PC-9 (cell line): Measurements from ENCODE around the gene DIDO1. TPM values are rescaled to one million over a fixed set of nuclear protein-coding genes. Genes with fewer than 3 reads are reported as not detected.

Experiments
- BruUV-seq: library from RNA; stranded (reverse); fragments of 400-500 nt; replicated peaks from 2 replicates; lab custom pipeline; 2021; lab: Mats Ljungman, UMichigan
- CTCF ChIA-PET: fragments of 300-600 bp; sonication (Branson Sonifier 250); formaldehyde crosslinking; loops from one replicate; lab custom pipeline; 2022; ENCODE audit warnings: antibody characterized with exemption; lab: Charles Lee
- POLR2A ChIA-PET: fragments of 300-600 bp; sonication (Branson Sonifier 250); formaldehyde crosslinking; loops from one replicate; lab custom pipeline; 2022; ENCODE audit warnings: antibody characterized with exemption; ENCODE audit not compliant: unreplicated experiment; lab: Charles Lee
- DNase-seq, 2 experiments: peaks; one replicate each; pipeline versions ENCODE4 v3.0.0 to v3.0.0-alpha.2; 2015 to 2022; ENCODE audit warnings: mixed read lengths in 1 of 2
- H2AFZ ChIP-seq: fragments of 200-600 bp; sonication (generic); 2 replicates; pipeline ENCODE4 v1.8.1; 2017; ENCODE audit warnings: antibody characterized with exemption
- H3F3A ChIP-seq: fragments of 200-600 bp; sonication (generic); 2 replicates; pipeline ENCODE4 v1.8.1; 2017; ENCODE audit warnings: antibody characterized with exemption, mild to moderate bottlenecking, low read depth; ENCODE audit not compliant: insufficient read depth
- H3K27ac ChIP-seq: fragments of 200-600 bp; sonication (generic); 2 replicates; pipeline ENCODE4 v1.6.1; 2016; ENCODE audit warnings: mixed run types
- H3K27me3 ChIP-seq: fragments of 200-600 bp; sonication (generic); 2 replicates; pipeline ENCODE4 v1.6.1; 2016; ENCODE audit warnings: low read depth, mixed run types; ENCODE audit not compliant: insufficient read depth
- H3K36me3 ChIP-seq: fragments of 200-600 bp; sonication (generic); 2 replicates; pipeline ENCODE4 v1.6.1; 2016; ENCODE audit warnings: low read depth, mixed run types
- H3K4me1 ChIP-seq: fragments of 200-600 bp; sonication (generic); replicated peaks from 2 replicates; pipeline ENCODE4 v1.6.1; 2016; ENCODE audit warnings: mixed run types; ENCODE audit not compliant: insufficient read depth
- H3K4me2 ChIP-seq: fragments of 200-600 bp; sonication (generic); 2 replicates; pipeline ENCODE4 v1.6.1; 2017; ENCODE audit warnings: mixed run types
- H3K4me3 ChIP-seq: fragments of 200-600 bp; sonication (generic); 2 replicates; pipeline ENCODE4 v1.6.1; 2016; ENCODE audit warnings: mixed run types
- H3K79me2 ChIP-seq: fragments of 200-600 bp; sonication (generic); 2 replicates; pipeline ENCODE4 v1.6.1; 2017; ENCODE audit warnings: low read depth, mixed run types
- H3K9me2 ChIP-seq: fragments of 200-600 bp; sonication (generic); 2 replicates; pipeline ENCODE4 v1.8.1; 2017; ENCODE audit warnings: mild to moderate bottlenecking; ENCODE audit not compliant: insufficient read depth
- H3K9me3 ChIP-seq: fragments of 200-600 bp; sonication (generic); 2 replicates; pipeline ENCODE4 v1.8.1; 2016; ENCODE audit warnings: low read depth; ENCODE audit not compliant: insufficient read depth
- H4K20me1 ChIP-seq: fragments of 200-600 bp; sonication (generic); 2 replicates; pipeline ENCODE4 v1.8.1; 2017; ENCODE audit not compliant: insufficient read depth
- CTCF ChIP-seq: fragments of 200-600 bp; sonication (generic); conservative IDR thresholded peaks from 2 replicates; pipeline ENCODE4 v1.6.1; 2017; ENCODE audit warnings: mixed run types, antibody characterized with exemption, mild to moderate bottlenecking, moderate library complexity
- EZH2 ChIP-seq: fragments of 200-600 bp; sonication (generic); IDR thresholded peaks from 2 replicates; pipeline ENCODE4 v1.8.0; 2017; ENCODE audit warnings: antibody characterized with exemption, low read depth
- intact Hi-C: fragments of 100-400 bp; cut with micrococcal nuclease; formaldehyde crosslinking; loops from one replicate; pipeline ENCODE4 v1.10.0; 2022; ENCODE audit not compliant: unreplicated experiment
- total RNA-seq: library from RNA; stranded (reverse); gene quantifications from 2 replicates; pipeline ENCODE4 v1.2.3, GENCODE V29; 2021

Gene DIDO1
- total RNA-seq, 1 experiment from 2014 or later = 61.4 TPM

DNA sequence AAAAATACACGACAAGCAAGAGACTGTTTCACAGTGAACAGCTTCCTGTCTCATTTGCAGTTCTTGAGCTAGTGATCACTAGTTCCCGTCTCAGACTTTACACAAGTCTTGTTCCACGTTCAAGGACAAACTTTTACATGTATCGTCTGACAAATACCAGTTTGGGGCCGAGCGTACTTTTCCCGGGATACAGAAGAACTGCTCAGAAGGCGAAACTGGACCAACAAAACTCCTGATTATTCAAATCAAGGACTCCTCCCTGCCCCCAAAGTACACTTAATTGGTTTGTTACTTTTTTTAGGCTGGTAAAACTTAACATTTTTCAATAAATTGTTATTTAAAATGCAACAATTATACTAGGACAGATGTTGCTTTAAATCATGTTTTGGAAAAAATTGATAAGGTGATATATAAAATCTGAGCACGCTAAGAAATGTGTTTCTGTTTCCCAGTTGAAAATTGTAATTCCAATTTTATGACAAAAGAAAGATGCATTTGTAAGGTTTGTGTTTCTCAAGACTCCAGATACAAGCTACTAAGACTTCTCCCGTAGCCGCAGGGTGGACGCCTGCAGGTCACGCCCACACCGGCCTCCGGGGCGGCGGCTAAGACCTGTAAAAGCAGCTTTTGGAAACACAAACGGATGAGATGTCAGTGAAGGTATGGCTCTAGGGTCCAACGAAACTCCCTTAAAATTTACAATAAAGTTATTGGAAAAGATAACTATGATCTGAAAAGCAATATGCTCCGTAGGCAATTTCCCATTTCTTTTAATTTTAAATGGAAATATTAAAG lies 47.9 kb downstream of the DIDO1 start:
- no peaks in the 10 kb centered on the region for H3K9me3 ChIP-seq
- intact Hi-C loops = no loop called here
- DNase-seq = no peak
- no peak overlapping the region for H2AFZ ChIP-seq
- H3K36me3 ChIP-seq = no peaks in the 10 kb centered on the region
- no peak for TF ChIP-seq CTCF
- POLR2A ChIA-PET = interaction anchor here (0.8 kb wide), 1 partner anchor 122 kb away, joined by 5 read pairs; no protein-coding TSS in a partner anchor
- H3F3A ChIP-seq = peaks cover 44% of the 10 kb centered on the region
- no peak overlapping the region for H3K4me3 ChIP-seq
- no peaks in the 10 kb centered on the region; the same call in none of the 2 replicates for H4K20me1 ChIP-seq
- H3K79me2 ChIP-seq = no peaks in the 10 kb centered on the region
- no peak overlapping the region for H3K27ac ChIP-seq
- no TSS peak for BruUV-seq
- H3K27me3 ChIP-seq = no peaks in the 10 kb centered on the region
- H3K9me2 ChIP-seq = no peaks in the 10 kb centered on the region
- H3K4me2 ChIP-seq = no peak overlapping the region
- peaks cover 9% of the 10 kb centered on the region for H3K4me1 ChIP-seq
- CTCF ChIA-PET = no interaction called here

- no peaks in the 10 kb centered on the region for H3K9me3 ChIP-seq
- no peak overlapping the region for H3K27ac ChIP-seq
- BruUV-seq = no TSS peak
- peak in 1 of 2 experiments; percentile 10 for DNase-seq
- H2AFZ ChIP-seq = no peak overlapping the region
- no peaks in the 10 kb centered on the region; the same call in none of the 2 replicates for H4K20me1 ChIP-seq
- H3K9me2 ChIP-seq = no peaks in the 10 kb centered on the region
- intact Hi-C loops = no loop called here
- no peaks in the 10 kb centered on the region for H3K36me3 ChIP-seq
- H3F3A ChIP-seq = peaks cover 45% of the 10 kb centered on the region
- H3K79me2 ChIP-seq = no peaks in the 10 kb centered on the region
- H3K27me3 ChIP-seq = no peaks in the 10 kb centered on the region
- no peak for TF ChIP-seq CTCF
- TF ChIP-seq EZH2 = no peak
- H3K4me1 ChIP-seq = peaks cover 9% of the 10 kb centered on the region
- no peak overlapping the region for H3K4me3 ChIP-seq
- POLR2A ChIA-PET = interaction anchor here (0.8 kb wide), 1 partner anchor 124 kb away, joined by 5 read pairs; no protein-coding TSS in a partner anchor
- CTCF ChIA-PET = interaction anchor here (0.6 kb wide), 1 partner anchor 18 kb away, joined by 13 read pairs; no protein-coding TSS in a partner anchor
- H3K4me2 ChIP-seq = no peak overlapping the region
Measured at GRCh38 chr20:62876902-62877816, 49.1 kb downstream of the DIDO1 start.

- Histone ChIP-seq H3K4me2 (no peak overlapping the region), H3K9me3 (no peaks in the 10 kb centered on the region), H3K4me3 (no peak overlapping the region), H3K27me3 (no peaks in the 10 kb centered on the region), H3K4me1 (peaks cover 9% of the 10 kb centered on the region), H3K36me3 (no peaks in the 10 kb centered on the region), H4K20me1 (no peaks in the 10 kb centered on the region; the same call in none of the 2 replicates), H3K9me2 (no peaks in the 10 kb centered on the region), H3K79me2 (no peaks in the 10 kb centered on the region), H3F3A (peaks cover 49% of the 10 kb centered on the region), H3K27ac (no peak overlapping the region), H2AFZ (no peak overlapping the region)
- intact Hi-C loops = no loop called here
- POLR2A ChIA-PET = no interaction called here
- no peak for TF ChIP-seq EZH2
- TF ChIP-seq CTCF = no peak
- DNase-seq = no peak
- CTCF ChIA-PET = interaction anchor here (0.6 kb wide), 1 partner anchor 17 kb away, joined by 13 read pairs; no protein-coding TSS in a partner anchor
- BruUV-seq = no TSS peak
Measured at GRCh38 chr20:62876501-62876901, 49.8 kb downstream of the DIDO1 start.
